H1 (cell line): ENCODE measurements around the gene COPA. TPM values are rescaled to one million over a fixed set of nuclear protein-coding genes. Genes with fewer than 3 reads are reported as not detected.

Experiments used
- CTCF ChIA-PET: fragments of 300-600 bp; sonication (Branson Sonifier 250); formaldehyde crosslinking; loops from one replicate; lab custom pipeline; 2021; ENCODE audit not compliant: partially characterized antibody; lab: Charles Lee
- POLR2A ChIA-PET: fragments of 300-600 bp; sonication (Branson Sonifier 250); formaldehyde crosslinking; loops from one replicate; lab custom pipeline; 2021; ENCODE audit warnings: inconsistent platforms; ENCODE audit not compliant: partially characterized antibody; lab: Charles Lee
- DNase-seq, 2 experiments: peaks; one replicate each; pipeline versions ENCODE4 v3.0.0 to v3.0.0-alpha.2; 2010 to 2022; ENCODE audit warnings: low spot score in 2 of 2, low read depth in 1 of 2, mixed read lengths in 1 of 2
- FAIRE-seq: peaks from 2 replicates; lab custom pipeline; 2011; peaks lifted over from hg19 to GRCh38; lab: Jason Lieb, UNC
- H2AFZ ChIP-seq: 2 replicates; pipeline ENCODE4 v1.8.1; 2012; ENCODE audit warnings: low read length, inconsistent platforms
- H2AK5ac ChIP-seq: 2 replicates; pipeline ENCODE4 v1.6.1; 2013; ENCODE audit warnings: low read depth, low read length
- H2BK120ac ChIP-seq: replicated peaks from 2 replicates; pipeline ENCODE3; 2013; ENCODE audit warnings: low read depth, low read length, inconsistent platforms
- H2BK12ac ChIP-seq: 2 replicates; pipeline ENCODE4 v1.6.1; 2013; ENCODE audit warnings: low read depth, low read length
- H2BK15ac ChIP-seq: 2 replicates; pipeline ENCODE4 v1.6.1; 2013; ENCODE audit warnings: low read length
- H2BK20ac ChIP-seq: 2 replicates; pipeline ENCODE4 v1.6.1; 2013; ENCODE audit warnings: low read length
- H2BK5ac ChIP-seq: 2 replicates; pipeline ENCODE4 v1.6.1; 2013; ENCODE audit warnings: low read depth, low read length
- H3K14ac ChIP-seq: 2 replicates; pipeline ENCODE4 v1.6.1; 2013; ENCODE audit warnings: inconsistent platforms; ENCODE audit not compliant: insufficient read length
- H3K18ac ChIP-seq: 2 replicates; pipeline ENCODE4 v1.6.1; 2013; ENCODE audit warnings: low read length; ENCODE audit errors: extremely low read depth
- H3K23ac ChIP-seq: 2 replicates; pipeline ENCODE4 v1.6.1; 2013; ENCODE audit warnings: inconsistent platforms; ENCODE audit not compliant: insufficient read length
- H3K23me2 ChIP-seq: 2 replicates; pipeline ENCODE4 v1.6.1; 2013; ENCODE audit warnings: low read depth, low read length
- H3K27ac ChIP-seq: 2 replicates; pipeline ENCODE4 v1.6.1; 2011; ENCODE audit warnings: low read depth, low read length, inconsistent platforms
- H3K27me3 ChIP-seq, 4 experiments: replicated peaks in 1 of 4; 1 replicate in 1 of 4; 2 replicates in 3 of 4; pipeline versions ENCODE4 v1.6.1 to v1.8.1; 2011 to 2013; ENCODE audit warnings: low read length in 3 of 4, mild to moderate bottlenecking in 3 of 4, inconsistent platforms in 2 of 4, mixed read lengths in 2 of 4, moderate library complexity in 1 of 4; ENCODE audit not compliant: control insufficient read depth in 3 of 4, insufficient read depth in 3 of 4; ENCODE audit errors: extremely low read depth in 1 of 4
- H3K36me3 ChIP-seq, 4 experiments: 2 replicates each; pipeline versions ENCODE4 v1.6.1 to v1.8.1; 2011 to 2013; ENCODE audit warnings: mild to moderate bottlenecking in 4 of 4, low read length in 3 of 4, moderate library complexity in 2 of 4, control low read depth in 1 of 4, inconsistent platforms in 1 of 4; ENCODE audit not compliant: insufficient read depth in 4 of 4, control insufficient read depth in 2 of 4
- H3K4ac ChIP-seq: replicated peaks from 2 replicates; pipeline ENCODE3; 2013; ENCODE audit warnings: low read length, low read depth, mixed read lengths, inconsistent platforms; ENCODE audit not compliant: insufficient read length
- H3K4me1 ChIP-seq, 4 experiments: replicated peaks in 1 of 4; 1 replicate in 1 of 4; 2 replicates in 3 of 4; pipeline versions ENCODE4 v1.6.1 to v1.8.1; 2011 to 2013; ENCODE audit warnings: low read length in 3 of 4, inconsistent platforms in 2 of 4, mixed read lengths in 1 of 4; ENCODE audit not compliant: insufficient read depth in 4 of 4, control insufficient read depth in 3 of 4
- H3K4me2 ChIP-seq, 2 experiments: 2 replicates each; pipeline versions ENCODE4 v1.6.1 to v1.8.1; 2011 to 2013; ENCODE audit warnings: low read depth in 2 of 2, low read length in 2 of 2, control low read depth in 1 of 2, inconsistent platforms in 1 of 2, mild to moderate bottlenecking in 1 of 2; ENCODE audit not compliant: insufficient read depth in 1 of 2
- H3K4me3 ChIP-seq, 4 experiments: fragments of 200-600, 300-600 bp in 1 of 4; sonication (generic), shearing (Covaris generic), sonication (Bioruptor Twin) in 1 of 4; 2 replicates each; pipeline versions ENCODE4 v1.5.1 to v1.8.1; 2011 to 2016; ENCODE audit warnings: low read length in 4 of 4, low read depth in 3 of 4, control low read depth in 2 of 4, inconsistent platforms in 2 of 4, mild to moderate bottlenecking in 2 of 4, mixed read lengths in 1 of 4, moderate library complexity in 1 of 4; ENCODE audit not compliant: insufficient read depth in 2 of 4; ENCODE audit errors: extremely low read depth in 1 of 4
- H3K56ac ChIP-seq: replicated peaks from 2 replicates; pipeline ENCODE3; 2013; ENCODE audit warnings: low read depth, mild to moderate bottlenecking, mixed read lengths, low read length, inconsistent platforms; ENCODE audit not compliant: insufficient read length
- H3K79me1 ChIP-seq: 2 replicates; pipeline ENCODE4 v1.6.1; 2013; ENCODE audit warnings: low read depth, low read length, control low read depth
- H3K79me2 ChIP-seq, 2 experiments: 2 replicates each; pipeline versions ENCODE4 v1.6.1 to v1.8.1; 2012 to 2013; ENCODE audit warnings: low read length in 2 of 2, mild to moderate bottlenecking in 2 of 2, inconsistent platforms in 1 of 2; ENCODE audit not compliant: insufficient read depth in 2 of 2, control insufficient read depth in 1 of 2
- H3K9ac ChIP-seq, 4 experiments: replicated peaks in 1 of 4; 1 replicate in 1 of 4; 2 replicates in 3 of 4; pipeline versions ENCODE4 v1.6.1 to v1.8.1; 2011 to 2013; ENCODE audit warnings: low read depth in 3 of 4, low read length in 3 of 4, control low read depth in 2 of 4, mild to moderate bottlenecking in 2 of 4, moderate library complexity in 2 of 4, inconsistent platforms in 1 of 4; ENCODE audit errors: extremely low read depth in 1 of 4
- H3K9me3 ChIP-seq, 2 experiments: 2 replicates each; pipeline versions ENCODE4 v1.6.1 to v1.8.1; 2012 to 2013; ENCODE audit warnings: mild to moderate bottlenecking in 2 of 2, moderate library complexity in 2 of 2, control low read depth in 1 of 2, inconsistent platforms in 1 of 2, low read depth in 1 of 2, low read length in 1 of 2, mixed read lengths in 1 of 2; ENCODE audit not compliant: insufficient read depth in 2 of 2
- H4K20me1 ChIP-seq, 2 experiments: replicated peaks in 1 of 2; 2 replicates each; pipeline versions ENCODE3 to v1.8.1; 2011 to 2013; ENCODE audit warnings: inconsistent platforms in 2 of 2, low read length in 2 of 2, mild to moderate bottlenecking in 1 of 2; ENCODE audit not compliant: insufficient read depth in 2 of 2, control insufficient read depth in 1 of 2
- H4K5ac ChIP-seq: 2 replicates; pipeline ENCODE4 v1.6.1; 2013; ENCODE audit warnings: low read length, low read depth, mixed read lengths, inconsistent platforms; ENCODE audit not compliant: insufficient read length
- H4K8ac ChIP-seq: 2 replicates; pipeline ENCODE4 v1.8.0; 2013; ENCODE audit warnings: mild to moderate bottlenecking, moderate library complexity, low read length, inconsistent platforms; ENCODE audit not compliant: insufficient read depth; ENCODE audit errors: extremely low read depth
- H4K91ac ChIP-seq: replicated peaks from 2 replicates; pipeline ENCODE3; 2013; ENCODE audit warnings: low read length, mixed read lengths, inconsistent platforms; ENCODE audit not compliant: insufficient read length
- BACH1 ChIP-seq: IDR thresholded peaks from 2 replicates; pipeline ENCODE4 v1.6.1; 2012; ENCODE audit warnings: low read length, improper control_type of control experiment
- JUND ChIP-seq: IDR thresholded peaks from 2 replicates; pipeline ENCODE4 v1.6.1; 2011; ENCODE audit warnings: mild to moderate bottlenecking, improper control_type of control experiment, low read length
- POLR2AphosphoS5 ChIP-seq: IDR thresholded peaks from 2 replicates; pipeline ENCODE4 v1.6.1; 2011; ENCODE audit warnings: low read depth, low read length
- POU5F1 ChIP-seq: IDR thresholded peaks from 2 replicates; pipeline ENCODE4 v1.6.1; 2011; ENCODE audit warnings: low read depth, mild to moderate bottlenecking, low read length, moderate library complexity
- RAD21 ChIP-seq, 2 experiments: IDR thresholded peaks in 1 of 2; conservative IDR thresholded peaks in 1 of 2; 2 replicates each; pipeline ENCODE4 v1.6.1; 2011; ENCODE audit warnings: low read depth in 2 of 2, low read length in 2 of 2, improper control_type of control experiment in 1 of 2, inconsistent platforms in 1 of 2, mild to moderate bottlenecking in 1 of 2, moderate library complexity in 1 of 2
- TCF12 ChIP-seq: IDR thresholded peaks from 2 replicates; pipeline ENCODE4 v1.6.1; 2011; ENCODE audit warnings: low read depth, mild to moderate bottlenecking, low read length
- USF2 ChIP-seq: IDR thresholded peaks from 2 replicates; pipeline ENCODE4 v1.6.1; 2011; ENCODE audit warnings: low read length, improper control_type of control experiment
- YY1 ChIP-seq: IDR thresholded peaks from 2 replicates; pipeline ENCODE4 v1.6.1; 2011; ENCODE audit warnings: low read depth, mild to moderate bottlenecking, low read length
- WGBS, 2 experiments: shearing (Covaris generic) in 1 of 2; methylation state at CpG; one replicate each; pipeline versions ENCODE4 v1.1.6 to v1.1.7; 2013 to 2015; ENCODE audit warnings: low lambda C conversion rate in 2 of 2, mixed read lengths in 2 of 2, inconsistent platforms in 1 of 2, low coverage in 1 of 2, missing lambda C conversion rate in 1 of 2; ENCODE audit not compliant: insufficient replicate concordance in 2 of 2, insufficient coverage in 1 of 2, insufficient read length in 1 of 2; ENCODE audit errors: extremely low coverage in 1 of 2, missing lambda C conversion rate in 1 of 2; 5-methylcytosine and 5-hydroxymethylcytosine counted together
- polyA plus RNA-seq, 7 experiments: library from polyadenylated mRNA; depleted of rRNA in 3 of 7; stranded (reverse) in 5 of 7; unstranded in 2 of 7; fragments of >200 nt in 5 of 7; fragments of 200-250 nt in 2 of 7; gene quantifications; 1 replicate in 5 of 7; 2 replicates in 1 of 7; 4 replicates in 1 of 7; pipeline versions ENCODE4 v1.2.1 to v1.2.3, GENCODE V29; 2011 to 2013; ENCODE audit warnings: missing spikeins in 2 of 7, mixed read lengths in 2 of 7
- total RNA-seq: library from RNA; stranded (reverse); fragmentation: NEBNext Ultra II Directional; extraction: Animal tissue kit (Norgen Biotek cat#: 25700); gene quantifications from 2 replicates; pipeline ENCODE4 v1.2.1, GENCODE V29; 2021

COPA gene
- total and polyA plus RNA-seq, 2 of the 8 experiments (the other 6 are each of a cell fraction or from before 2014, with no cell fraction given): 78.2 to 115 TPM

GRCh38 chr1:160369087-160369486 is 26.0 kb upstream of the COPA start:
- H3K23ac ChIP-seq: no peak overlapping the region
- CTCF ChIA-PET: interaction anchor here (0.6 to 26.0 kb wide), 3 partner anchors 8 to 703 kb away, joined by 3 to 683 read pairs (median 165); no protein-coding TSS in a partner anchor
- no peaks in the 10 kb centered on the region for H3K79me1 ChIP-seq
- H2BK15ac ChIP-seq: no peak overlapping the region
- no peak overlapping the region for H3K4ac ChIP-seq
- H3K56ac ChIP-seq: no peak overlapping the region
- H3K4me2 ChIP-seq: no peak overlapping the region
- H3K18ac ChIP-seq: no peak overlapping the region
- POLR2A ChIA-PET: interaction anchor here (9.5 kb wide), 1 partner anchor 17 kb away, joined by 95 read pairs; no protein-coding TSS in a partner anchor
- no peak for DNase-seq
- no peak overlapping the region for H2BK120ac ChIP-seq
- H4K8ac ChIP-seq: no peak overlapping the region
- no peak overlapping the region for H3K27ac ChIP-seq
- no peaks in the 10 kb centered on the region for H3K23me2 ChIP-seq
- H2AK5ac ChIP-seq: no peak overlapping the region
- H3K36me3 ChIP-seq: no peaks in the 10 kb centered on the region
- peaks cover 0 to 3% (median 0%) of the 10 kb centered on the region in 4 experiments; a peak in 2 of 7 replicates for H3K4me1 ChIP-seq
- TF ChIP-seq POU5F1 (no peak), RAD21 (IDR thresholded peaks at IDR 0.05 in 1 of 2, conservative IDR thresholded peaks at IDR 0.05 in 1 of 2; ENCODE audit: low read depth in 2 of 2, low read length in 2 of 2) (no peak), USF2 (no peak), YY1 (no peak), POLR2AphosphoS5 (no peak), TCF12 (no peak), JUND (no peak), BACH1 (no peak)
- H3K4me3 ChIP-seq: no peak overlapping the region
- no peak overlapping the region for H4K5ac ChIP-seq
- FAIRE-seq: no peak
- no peaks in the 10 kb centered on the region for H3K79me2 ChIP-seq
- H2BK20ac ChIP-seq: no peak overlapping the region
- no peaks in the 10 kb centered on the region for H3K9me3 ChIP-seq
- 96% methylated on average over 1 of the region's 1 CpG; no CpG with 5 or more reads in 1 of the 2 experiments for WGBS, 2 experiments
- no peaks in the 10 kb centered on the region for H3K27me3 ChIP-seq
- no peak overlapping the region for H4K91ac ChIP-seq
- H2AFZ ChIP-seq: no peak overlapping the region
- H3K14ac ChIP-seq: no peak overlapping the region
- no peak overlapping the region for H2BK12ac ChIP-seq
- no peak overlapping the region for H3K9ac ChIP-seq
- H2BK5ac ChIP-seq: no peak overlapping the region
- H4K20me1 ChIP-seq: no peaks in the 10 kb centered on the region
